Panc1 (cell line): Measurements from ENCODE around the gene BAHCC1. TPM values are rescaled to one million over a fixed set of nuclear protein-coding genes. Genes with fewer than 3 reads are reported as not detected.

ENCODE experiments used
- ATAC-seq: fragments of 200-7000 bp; cut with Tn5 transposase; 2 replicates; pipeline ENCODE4 v1.9.1; 2020; ENCODE audit warnings: mild to moderate bottlenecking, moderate library complexity
- BruUV-seq: library from RNA; stranded (reverse); fragments of 400-500 nt; replicated peaks from 2 replicates; lab custom pipeline; 2021; lab: Mats Ljungman, UMichigan
- CTCF ChIA-PET: fragments of 300-600 bp; sonication (Branson Sonifier 250); formaldehyde crosslinking; loops from one replicate; lab custom pipeline; 2022; ENCODE audit warnings: antibody characterized with exemption; lab: Charles Lee
- POLR2A ChIA-PET: fragments of 300-600 bp; sonication (Branson Sonifier 250); formaldehyde crosslinking; loops from one replicate; lab custom pipeline; 2022; ENCODE audit warnings: antibody characterized with exemption; lab: Charles Lee
- DNase-seq: peaks from one replicate; pipeline ENCODE4 v3.0.0-alpha.2; 2010; ENCODE audit warnings: low read depth, low spot score
- H3K27ac ChIP-seq: 2 replicates; pipeline ENCODE4 v1.5.1; 2011; ENCODE audit warnings: mild to moderate bottlenecking, low read length, inconsistent platforms
- H3K27me3 ChIP-seq: fragments of 200-500 bp; sonication (Bioruptor generic); 2 replicates; pipeline ENCODE4 v1.6.0; 2014; ENCODE audit warnings: low read length, inconsistent platforms; ENCODE audit not compliant: control insufficient read depth, insufficient read depth
- H3K36me3 ChIP-seq: fragments of 200-500 bp; sonication (Bioruptor generic); 2 replicates; pipeline ENCODE4 v1.5.1; 2014; ENCODE audit warnings: inconsistent platforms, mild to moderate bottlenecking, low read length, moderate library complexity; ENCODE audit not compliant: control insufficient read depth, insufficient read depth
- H3K4me1 ChIP-seq: 2 replicates; pipeline ENCODE4 v1.5.1; 2011; ENCODE audit warnings: inconsistent platforms, mild to moderate bottlenecking, low read length, moderate library complexity; ENCODE audit not compliant: control insufficient read depth, insufficient read depth
- H3K4me3 ChIP-seq, 2 experiments: 2 replicates each; pipeline ENCODE4 v1.5.1; 2011 to 2012; ENCODE audit warnings: low read depth in 2 of 2, low read length in 2 of 2, mild to moderate bottlenecking in 2 of 2, inconsistent platforms in 1 of 2, moderate library complexity in 1 of 2
- H3K9me3 ChIP-seq: fragments of 200-500 bp; sonication (Bioruptor generic); 2 replicates; pipeline ENCODE4 v1.5.1; 2014; ENCODE audit warnings: low read depth, mild to moderate bottlenecking, inconsistent platforms, low read length, moderate library complexity; ENCODE audit not compliant: control insufficient read depth, insufficient read depth
- CTCF ChIP-seq: fragments of 450-650 bp; IDR thresholded peaks from 2 replicates; pipeline ENCODE4 v1.5.1; 2017; ENCODE audit warnings: mild to moderate bottlenecking
- POLR2AphosphoS5 ChIP-seq: IDR thresholded peaks from 2 replicates; pipeline ENCODE4 v1.6.1; 2012; ENCODE audit warnings: mild to moderate bottlenecking, low read depth, low read length, moderate library complexity
- REST ChIP-seq, 2 experiments: IDR thresholded peaks; 2 replicates each; pipeline ENCODE4 v1.6.1; 2011 to 2012; ENCODE audit warnings: low read depth in 2 of 2, control low read depth in 1 of 2, low read length in 1 of 2, mild to moderate bottlenecking in 1 of 2, moderate library complexity in 1 of 2; ENCODE audit not compliant: insufficient read depth in 1 of 2
- SIN3A ChIP-seq: IDR thresholded peaks from 2 replicates; pipeline ENCODE4 v1.6.1; 2012; ENCODE audit warnings: low read depth, mild to moderate bottlenecking, low read length, moderate library complexity, borderline replicate concordance; ENCODE audit not compliant: insufficient read depth
- TCF7L2 ChIP-seq: IDR thresholded peaks from 2 replicates; pipeline ENCODE4 v1.6.1; 2011; ENCODE audit warnings: mild to moderate bottlenecking, low read depth, low read length, inconsistent platforms
- in situ Hi-C: cut with HindIII; loops from 2 replicates; pipeline ENCODE4 v1.10.0; 2016; ENCODE audit warnings: low sequenced_read_pairs, low pct_unique_long_range_greater_than_20kb
- intact Hi-C: fragments of 100-400 bp; cut with micrococcal nuclease; formaldehyde crosslinking; loops from one replicate; pipeline ENCODE4 v1.10.0; 2022; ENCODE audit not compliant: unreplicated experiment
- total RNA-seq: library from RNA; stranded (reverse); gene quantifications from one replicate; pipeline ENCODE4 v1.2.1, GENCODE V29; 2021; ENCODE audit not compliant: unreplicated experiment

BAHCC1 gene
- total RNA-seq, 1 experiment from 2014 or later = 77.4 TPM

- Histone ChIP-seq H3K4me1 (peaks cover 83% of the 10 kb centered on the region), H3K36me3 (no peaks in the 10 kb centered on the region), H3K27me3 (no peaks in the 10 kb centered on the region), H3K4me3 (no peak overlapping the region), H3K9me3 (no peaks in the 10 kb centered on the region), H3K27ac (peak overlapping the region; percentile 100)
- no peak for DNase-seq
- TF ChIP-seq REST (IDR thresholded peaks at IDR 0.05; ENCODE audit: insufficient read depth in 1 of 2, low read depth in 2 of 2, low read length in 1 of 2) (no peak), CTCF (no peak), POLR2AphosphoS5 (no peak), SIN3A (no peak), TCF7L2 (no peak)
- POLR2A ChIA-PET = no interaction called here
- CTCF ChIA-PET = interaction anchor here (1.1 kb wide), 1 partner anchor 10 kb away, joined by 3 read pairs; no protein-coding TSS in a partner anchor
- intact Hi-C loops (no loop called here), in situ Hi-C loops (no loop called here)
- no TSS peak for BruUV-seq
- ATAC-seq = no peak
Measured at GRCh38 chr17:81408049-81408448, 12.8 kb downstream of the BAHCC1 start.

GRCh38 chr17:81409190-81409935, 14.1 kb downstream of the BAHCC1 start:
- no peak for DNase-seq
- Histone ChIP-seq H3K4me1 (peaks cover 79% of the 10 kb centered on the region), H3K36me3 (no peaks in the 10 kb centered on the region), H3K4me3 (no peak overlapping the region), H3K27me3 (no peaks in the 10 kb centered on the region), H3K9me3 (no peaks in the 10 kb centered on the region), H3K27ac (peak overlapping the region; percentile 84)
- intact Hi-C loops (no loop called here), in situ Hi-C loops (no loop called here)
- CTCF ChIA-PET = no interaction called here
- TF ChIP-seq POLR2AphosphoS5 (no peak), REST (IDR thresholded peaks at IDR 0.05; ENCODE audit: insufficient read depth in 1 of 2, low read depth in 2 of 2, low read length in 1 of 2) (no peak), SIN3A (no peak), CTCF (no peak; the same call in 1 of the 2 replicates), TCF7L2 (no peak)
- BruUV-seq = no TSS peak
- peak; percentile 4 for ATAC-seq
- POLR2A ChIA-PET = no interaction called here
